Uterus (tissue), 4 donors: Measurements from ENCODE around the gene ZFP36. TPM values are rescaled to one million over a fixed set of nuclear protein-coding genes. Genes with fewer than 3 reads are reported as not detected.

ENCODE experiments used
- DNase-seq, 2 donors: peaks; one replicate each; pipeline ENCODE4 v3.0.0-alpha.2; 2019 to 2020
- H3K27ac ChIP-seq, 2 donors: fragments of 200-600 bp; sonication (generic); 1 replicate in 1 of 2; 2 replicates in 1 of 2; pipeline ENCODE4 v1.5.1; 2016 to 2018
- H3K27me3 ChIP-seq, 2 donors: fragments of 200-600 bp; sonication (generic); one replicate each; pipeline ENCODE4 v1.5.1; 2018 to 2019; ENCODE audit warnings: control low read depth in 1 of 2
- H3K36me3 ChIP-seq, 2 donors: fragments of 200-600 bp; sonication (generic); one replicate each; pipeline ENCODE4 v1.5.1; 2019; ENCODE audit warnings: control low read depth in 1 of 2
- H3K4me1 ChIP-seq, 2 donors: fragments of 200-600 bp; sonication (generic); one replicate each; pipeline ENCODE4 v1.5.1; 2018 to 2019; ENCODE audit warnings: control low read depth in 1 of 2
- H3K4me3 ChIP-seq, 2 donors: fragments of 200-600 bp; sonication (generic); 1 replicate in 1 of 2; 2 replicates in 1 of 2; pipeline ENCODE4 v1.5.1; 2018 to 2019; ENCODE audit warnings: mild to moderate bottlenecking in 1 of 2
- H3K9me3 ChIP-seq, 2 donors: fragments of 200-600 bp; sonication (generic); one replicate each; pipeline ENCODE4 v1.5.1; 2019; ENCODE audit warnings: control low read depth in 1 of 2
- CTCF ChIP-seq, 4 experiments: fragments of 200-600 bp in 2 of 4; fragments of 450-650 bp in 2 of 4; sonication (generic) in 2 of 4; IDR thresholded peaks; one replicate each; pipeline ENCODE4 v1.5.1; 2016 to 2019; ENCODE audit warnings: antibody characterized with exemption in 4 of 4, mild to moderate bottlenecking in 2 of 4, moderate library complexity in 1 of 4
- POLR2A ChIP-seq, 2 donors: fragments of 450-650 bp; IDR thresholded peaks; one replicate each; pipeline ENCODE4 v1.6.1; 2016; ENCODE audit warnings: antibody characterized with exemption in 2 of 2, mild to moderate bottlenecking in 1 of 2, moderate library complexity in 1 of 2
- intact Hi-C: fragments of 100-400 bp; cut with DNase I; formaldehyde crosslinking; loops from one replicate; pipeline ENCODE4 v1.15.1; 2023; ENCODE audit warnings: low total_unique reads
- total RNA-seq, 4 donors: library from RNA; depleted of rRNA in 3 of 4; stranded (reverse); fragments of >200 nt in 3 of 4; gene quantifications; one replicate each; pipeline versions ENCODE4 v1.1.0 to v1.2.4, GENCODE V29; 2014 to 2023
- donor health status: DM: yes; HTN: yes; CAD: no.

ZFP36 gene
- total RNA-seq, 4 donors from 2014 or later: 5.0 to 276 (median 145) TPM

- peak overlapping the region; percentile 99 to 100 for H3K27ac ChIP-seq
- H3K9me3 ChIP-seq: no peaks in the 10 kb centered on the region
- peak; percentile 50 to 64 for DNase-seq
- H3K4me3 ChIP-seq: peak overlapping the region; percentile 83 to 98
- TF ChIP-seq CTCF (IDR thresholded peaks at IDR 0.05) (no peak), POLR2A (IDR thresholded peaks at IDR 0.05) (no peak)
- H3K36me3 ChIP-seq: no peaks in the 10 kb centered on the region
- no peaks in the 10 kb centered on the region for H3K27me3 ChIP-seq
- H3K4me1 ChIP-seq: peaks cover 0 to 9% of the 10 kb centered on the region in 2 donors
- intact Hi-C loops: no loop called here
Measured at GRCh38 chr19:39407660-39408391, 1.2 kb downstream of the ZFP36 start.

GRCh38 chr19:39408392-39409207 lies 2.0 kb downstream of the ZFP36 start:
- peak overlapping the region; percentile 99 to 100 for H3K27ac ChIP-seq
- DNase-seq: peak; percentile 43 to 71
- H3K4me1 ChIP-seq: peaks cover 0 to 9% of the 10 kb centered on the region in 2 donors
- H3K9me3 ChIP-seq: no peaks in the 10 kb centered on the region
- no peaks in the 10 kb centered on the region for H3K36me3 ChIP-seq
- intact Hi-C loops: no loop called here
- TF ChIP-seq CTCF (IDR thresholded peaks at IDR 0.05): no peak
- TF ChIP-seq POLR2A (IDR thresholded peaks at IDR 0.05): peak in 1 of 2 donors; percentile 6
- peak overlapping the region; percentile 83 to 98 for H3K4me3 ChIP-seq
- no peaks in the 10 kb centered on the region for H3K27me3 ChIP-seq

GRCh38 chr19:39409208-39410016 lies 2.8 kb downstream of the ZFP36 start:
- DNase-seq: peak; percentile 94 to 95
- TF ChIP-seq CTCF (IDR thresholded peaks at IDR 0.05) (no peak), POLR2A (IDR thresholded peaks at IDR 0.05) (peak; percentile 69 to 90)
- Histone ChIP-seq H3K27ac (peak overlapping the region; percentile 99 to 100), H3K9me3 (no peaks in the 10 kb centered on the region), H3K4me3 (peak overlapping the region; percentile 83 to 98), H3K36me3 (no peaks in the 10 kb centered on the region), H3K27me3 (no peaks in the 10 kb centered on the region), H3K4me1 (peaks cover 5 to 9% of the 10 kb centered on the region in 2 donors)
- intact Hi-C loops: no loop called here

GRCh38 chr19:39410017-39410830 lies 3.6 kb downstream of the ZFP36 start:
- no peaks in the 10 kb centered on the region for H3K27me3 ChIP-seq

More at GRCh38 chr19:39410017-39410830, 3.6 kb downstream of the ZFP36 start:
- peak; percentile 85 to 88 for DNase-seq
- Histone ChIP-seq H3K4me1 (peaks cover 4 to 13% of the 10 kb centered on the region in 2 donors), H3K9me3 (no peaks in the 10 kb centered on the region), H3K4me3 (peak overlapping the region; percentile 83 to 98), H3K36me3 (no peaks in the 10 kb centered on the region), H3K27ac (peak overlapping the region; percentile 99 to 100)
- TF ChIP-seq CTCF (IDR thresholded peaks at IDR 0.05) (peak in 1 of 4 experiments; percentile 34), POLR2A (IDR thresholded peaks at IDR 0.05) (peak; percentile 23 to 64)
- intact Hi-C loops: no loop called here
